NB4 (cell line): ENCODE results near the gene CCDC154.

Experiments
- MYC ChIP-seq: IDR thresholded peaks from 2 replicates; pipeline ENCODE4 v1.6.1; 2011; ENCODE audit warnings: low read depth, low read length
- TF ChIP-seq, protein P1 (sequence below): IDR thresholded peaks from 2 replicates; pipeline ENCODE4 v1.6.1; 2011; ENCODE audit warnings: low read depth, low read length
- TF ChIP-seq, protein P2 (sequence below): IDR thresholded peaks from one replicate; pipeline ENCODE4 v1.5.1; 2012; ENCODE audit warnings: low read depth, low read length

DNA sequence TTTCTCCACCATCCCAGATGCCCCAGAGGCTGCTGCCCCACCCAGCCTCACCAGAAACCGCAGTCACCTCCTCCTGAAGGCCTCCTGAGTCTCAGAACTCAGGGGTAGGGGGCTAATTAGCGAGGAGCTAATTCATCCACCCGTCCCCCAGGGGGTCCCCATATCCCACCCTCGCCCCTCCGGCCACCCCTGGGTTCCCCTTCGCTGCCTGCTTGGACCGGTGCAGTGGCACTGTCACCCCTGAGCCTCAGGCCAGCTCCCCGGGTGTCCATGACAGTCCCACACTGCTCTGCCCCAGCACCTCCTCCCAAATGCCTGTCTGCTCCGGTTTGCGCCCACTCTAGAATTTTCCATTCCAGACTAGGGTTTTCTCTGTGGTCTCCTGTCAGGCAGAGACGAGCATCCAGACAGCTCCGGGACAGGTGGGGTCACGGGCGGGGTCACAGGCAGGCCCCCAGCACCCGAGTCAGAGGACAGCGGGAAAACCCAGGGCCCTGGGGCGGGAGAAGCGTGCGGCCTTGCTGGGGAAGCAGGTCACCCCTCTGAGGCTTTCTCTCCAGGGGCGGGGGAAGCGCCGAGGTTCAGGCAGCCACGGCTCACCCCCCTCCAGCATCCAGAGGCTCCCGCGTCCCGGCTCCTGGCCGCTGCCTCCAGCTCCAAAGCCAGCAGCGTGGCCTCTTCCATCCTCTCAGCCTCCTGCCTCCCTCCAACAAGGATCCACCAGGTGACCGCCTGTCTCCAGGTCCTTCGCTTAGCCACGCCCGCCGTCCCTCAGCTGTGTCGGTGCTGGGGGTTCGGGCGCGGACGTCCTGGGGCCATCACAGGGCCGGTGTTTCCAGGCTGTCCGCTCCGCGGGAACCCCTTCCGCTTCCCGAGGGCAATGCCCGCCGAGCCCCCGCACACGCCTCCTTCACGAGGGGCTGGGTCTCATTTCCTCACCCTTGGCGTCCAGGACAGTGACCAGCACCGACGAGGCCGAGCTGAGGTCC lies 16.6 kb downstream of the CCDC154 start:
- TF ChIP-seq, protein P1, sequence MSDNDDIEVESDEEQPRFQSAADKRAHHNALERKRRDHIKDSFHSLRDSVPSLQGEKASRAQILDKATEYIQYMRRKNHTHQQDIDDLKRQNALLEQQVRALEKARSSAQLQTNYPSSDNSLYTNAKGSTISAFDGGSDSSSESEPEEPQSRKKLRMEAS = no peak
- TF ChIP-seq, protein P2, sequence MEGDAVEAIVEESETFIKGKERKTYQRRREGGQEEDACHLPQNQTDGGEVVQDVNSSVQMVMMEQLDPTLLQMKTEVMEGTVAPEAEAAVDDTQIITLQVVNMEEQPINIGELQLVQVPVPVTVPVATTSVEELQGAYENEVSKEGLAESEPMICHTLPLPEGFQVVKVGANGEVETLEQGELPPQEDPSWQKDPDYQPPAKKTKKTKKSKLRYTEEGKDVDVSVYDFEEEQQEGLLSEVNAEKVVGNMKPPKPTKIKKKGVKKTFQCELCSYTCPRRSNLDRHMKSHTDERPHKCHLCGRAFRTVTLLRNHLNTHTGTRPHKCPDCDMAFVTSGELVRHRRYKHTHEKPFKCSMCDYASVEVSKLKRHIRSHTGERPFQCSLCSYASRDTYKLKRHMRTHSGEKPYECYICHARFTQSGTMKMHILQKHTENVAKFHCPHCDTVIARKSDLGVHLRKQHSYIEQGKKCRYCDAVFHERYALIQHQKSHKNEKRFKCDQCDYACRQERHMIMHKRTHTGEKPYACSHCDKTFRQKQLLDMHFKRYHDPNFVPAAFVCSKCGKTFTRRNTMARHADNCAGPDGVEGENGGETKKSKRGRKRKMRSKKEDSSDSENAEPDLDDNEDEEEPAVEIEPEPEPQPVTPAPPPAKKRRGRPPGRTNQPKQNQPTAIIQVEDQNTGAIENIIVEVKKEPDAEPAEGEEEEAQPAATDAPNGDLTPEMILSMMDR = no peak
- no peak for TF ChIP-seq MYC
